GM12878 (cell line): ENCODE data around the gene C1orf35. TPM values are rescaled to one million over a fixed set of nuclear protein-coding genes. Genes with fewer than 3 reads are reported as not detected.

Source experiments
- BHLHE40 ChIP-seq, 2 experiments: fragments of 450-650 bp in 1 of 2; IDR thresholded peaks; 2 replicates each; pipeline ENCODE4 v1.6.1; 2011 to 2017; ENCODE audit warnings: low read depth in 2 of 2, borderline replicate concordance in 1 of 2, improper control_type of control experiment in 1 of 2, low read length in 1 of 2, mild to moderate bottlenecking in 1 of 2
- CHD4 ChIP-seq: fragments of 200-600 bp; sonication (generic); IDR thresholded peaks from 2 replicates; pipeline ENCODE4 v1.6.1; 2016; ENCODE audit warnings: mild to moderate bottlenecking
- JUND ChIP-seq: IDR thresholded peaks from 2 replicates; pipeline ENCODE4 v1.6.1; 2012; ENCODE audit warnings: low read depth, mild to moderate bottlenecking, low read length, improper control_type of control experiment, moderate library complexity
- MEF2B ChIP-seq: fragments of 450-650 bp; IDR thresholded peaks from 2 replicates; pipeline ENCODE4 v1.6.1; 2018; ENCODE audit warnings: mild to moderate bottlenecking, moderate library complexity; ENCODE audit not compliant: partially characterized antibody, poor library complexity, severe bottlenecking
- RELA ChIP-seq: fragments of 450-650 bp; IDR thresholded peaks from 2 replicates; pipeline ENCODE4 v1.8.0; 2014; ENCODE audit warnings: borderline replicate concordance; ENCODE audit not compliant: partially characterized antibody
- SIN3A ChIP-seq: IDR thresholded peaks from 2 replicates; pipeline ENCODE4 v1.6.1; 2012; ENCODE audit warnings: low read depth, low read length, improper control_type of control experiment
- SREBF1 ChIP-seq: IDR thresholded peaks from 2 replicates; pipeline ENCODE4 v1.6.1; 2012; ENCODE audit warnings: mild to moderate bottlenecking, low read length
- TCF7 ChIP-seq: IDR thresholded peaks from 2 replicates; pipeline ENCODE4 v1.6.1; 2014; ENCODE audit warnings: antibody characterized with exemption, borderline replicate concordance
- ZBED1 ChIP-seq: IDR thresholded peaks from 2 replicates; pipeline ENCODE4 v1.6.1; 2016; ENCODE audit warnings: borderline replicate concordance
- polyA plus RNA-seq, 11 experiments: library from polyadenylated mRNA; depleted of rRNA in 4 of 11; unstranded in 6 of 11; stranded (reverse) in 5 of 11; fragments of >200 nt; fragmentation: Nextera tagmentation in 4 of 11; fragmentation: Illumina TruSeq in 1 of 11; extraction: Ambion mirVana in 4 of 11; extraction: Trizol in 1 of 11; gene quantifications; 1 replicate in 1 of 11; 2 replicates in 10 of 11; pipeline versions ENCODE4 v1.2.1 to v1.2.3, GENCODE V29; 2011 to 2016; ENCODE audit warnings: inconsistent platforms in 2 of 11, missing spikeins in 2 of 11, low read depth in 1 of 11
- total RNA-seq, 4 experiments: library from RNA; depleted of rRNA in 3 of 4; stranded (reverse); fragments of >200 nt in 3 of 4; fragmentation: Illumina TruSeq in 1 of 4; extraction: Trizol in 1 of 4; gene quantifications; 2 replicates each; pipeline versions ENCODE4 v1.2.1 to v1.2.3, GENCODE V29; 2013 to 2021
- TF ChIP-seq, protein P1 (sequence below): fragments of 450-650 bp; IDR thresholded peaks from 2 replicates; pipeline ENCODE4 v1.6.1; 2017; ENCODE audit warnings: antibody characterized with exemption, mild to moderate bottlenecking, moderate library complexity
- TF ChIP-seq, protein P2 (sequence below): fragments of 450-650 bp; IDR thresholded peaks from 2 replicates; pipeline ENCODE4 v1.6.1; 2016; ENCODE audit warnings: mild to moderate bottlenecking, moderate library complexity, borderline replicate concordance
- TF ChIP-seq, protein P3 (sequence below): fragments of 450-650 bp; conservative IDR thresholded peaks from 2 replicates; pipeline ENCODE4 v1.6.1; 2017; ENCODE audit warnings: mild to moderate bottlenecking, moderate library complexity
- TF ChIP-seq, protein P4 (sequence below): fragments of 450-650 bp; IDR thresholded peaks from 2 replicates; pipeline ENCODE4 v1.6.1; 2017; ENCODE audit warnings: mild to moderate bottlenecking, moderate library complexity

The C1orf35 gene
- total and polyA plus RNA-seq, 10 of the 15 experiments (the other 5 are each of a cell fraction or from before 2014, with no cell fraction given): 2.5 to 27.0 (median 10.6) TPM

DNA sequence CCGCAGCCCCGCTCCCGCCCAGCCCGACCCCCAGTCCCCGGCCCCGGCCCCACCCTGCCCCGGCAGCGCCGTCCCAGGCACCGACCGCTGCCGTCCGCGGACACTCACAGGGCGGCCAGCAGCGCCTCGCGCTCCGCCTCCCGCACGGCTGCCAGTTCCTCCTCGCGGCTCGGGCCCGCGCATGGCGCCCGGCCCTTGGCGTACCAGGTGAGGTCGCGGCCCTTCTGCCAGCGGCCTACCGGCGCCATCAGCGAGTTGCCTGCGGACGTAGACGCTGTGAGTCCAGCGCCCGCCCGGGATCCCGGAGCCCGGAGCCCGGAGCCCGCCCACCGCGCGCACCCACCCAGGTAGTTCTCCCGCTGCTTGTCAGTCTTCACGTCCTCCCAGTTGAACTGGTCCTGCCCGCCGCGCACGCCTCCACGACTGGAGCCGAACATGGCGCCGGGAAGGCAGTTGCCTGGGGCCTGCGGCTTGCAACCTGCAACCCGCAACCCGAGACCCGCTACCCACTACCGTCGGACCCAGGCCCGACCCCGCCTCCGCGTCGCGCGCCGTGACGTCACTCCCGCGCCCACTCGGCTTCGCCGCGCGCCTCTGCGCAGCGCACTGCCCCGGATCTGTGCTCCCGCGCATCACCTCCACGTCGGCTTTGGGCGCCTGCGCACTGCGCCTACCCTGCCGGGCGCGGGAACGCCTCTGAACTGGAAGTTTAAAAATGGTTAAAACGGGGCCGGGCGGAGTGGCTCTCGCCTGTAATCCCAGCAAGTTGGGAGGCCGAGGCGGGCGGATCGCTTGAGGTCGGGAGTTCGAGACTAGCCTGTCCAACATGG, at the start of gene C1orf35 (continued):
- TF ChIP-seq, protein P1, sequence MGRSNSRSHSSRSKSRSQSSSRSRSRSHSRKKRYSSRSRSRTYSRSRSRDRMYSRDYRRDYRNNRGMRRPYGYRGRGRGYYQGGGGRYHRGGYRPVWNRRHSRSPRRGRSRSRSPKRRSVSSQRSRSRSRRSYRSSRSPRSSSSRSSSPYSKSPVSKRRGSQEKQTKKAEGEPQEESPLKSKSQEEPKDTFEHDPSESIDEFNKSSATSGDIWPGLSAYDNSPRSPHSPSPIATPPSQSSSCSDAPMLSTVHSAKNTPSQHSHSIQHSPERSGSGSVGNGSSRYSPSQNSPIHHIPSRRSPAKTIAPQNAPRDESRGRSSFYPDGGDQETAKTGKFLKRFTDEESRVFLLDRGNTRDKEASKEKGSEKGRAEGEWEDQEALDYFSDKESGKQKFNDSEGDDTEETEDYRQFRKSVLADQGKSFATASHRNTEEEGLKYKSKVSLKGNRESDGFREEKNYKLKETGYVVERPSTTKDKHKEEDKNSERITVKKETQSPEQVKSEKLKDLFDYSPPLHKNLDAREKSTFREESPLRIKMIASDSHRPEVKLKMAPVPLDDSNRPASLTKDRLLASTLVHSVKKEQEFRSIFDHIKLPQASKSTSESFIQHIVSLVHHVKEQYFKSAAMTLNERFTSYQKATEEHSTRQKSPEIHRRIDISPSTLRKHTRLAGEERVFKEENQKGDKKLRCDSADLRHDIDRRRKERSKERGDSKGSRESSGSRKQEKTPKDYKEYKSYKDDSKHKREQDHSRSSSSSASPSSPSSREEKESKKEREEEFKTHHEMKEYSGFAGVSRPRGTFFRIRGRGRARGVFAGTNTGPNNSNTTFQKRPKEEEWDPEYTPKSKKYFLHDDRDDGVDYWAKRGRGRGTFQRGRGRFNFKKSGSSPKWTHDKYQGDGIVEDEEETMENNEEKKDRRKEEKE: no peak
- TF ChIP-seq SREBF1 (no peak), CHD4 (no peak), ZBED1 (no peak), TCF7 (no peak), BHLHE40 (IDR thresholded peaks at IDR 0.05; ENCODE audit: borderline replicate concordance in 1 of 2, low read depth in 2 of 2, low read length in 1 of 2) (peak in 1 of 2 experiments; percentile 71; a peak in 2 of 4 replicates), SIN3A (peak; percentile 79; the same call in 1 of the 2 replicates), MEF2B (no peak), JUND (no peak), RELA (peak; percentile 78)
- TF ChIP-seq, protein P2, sequence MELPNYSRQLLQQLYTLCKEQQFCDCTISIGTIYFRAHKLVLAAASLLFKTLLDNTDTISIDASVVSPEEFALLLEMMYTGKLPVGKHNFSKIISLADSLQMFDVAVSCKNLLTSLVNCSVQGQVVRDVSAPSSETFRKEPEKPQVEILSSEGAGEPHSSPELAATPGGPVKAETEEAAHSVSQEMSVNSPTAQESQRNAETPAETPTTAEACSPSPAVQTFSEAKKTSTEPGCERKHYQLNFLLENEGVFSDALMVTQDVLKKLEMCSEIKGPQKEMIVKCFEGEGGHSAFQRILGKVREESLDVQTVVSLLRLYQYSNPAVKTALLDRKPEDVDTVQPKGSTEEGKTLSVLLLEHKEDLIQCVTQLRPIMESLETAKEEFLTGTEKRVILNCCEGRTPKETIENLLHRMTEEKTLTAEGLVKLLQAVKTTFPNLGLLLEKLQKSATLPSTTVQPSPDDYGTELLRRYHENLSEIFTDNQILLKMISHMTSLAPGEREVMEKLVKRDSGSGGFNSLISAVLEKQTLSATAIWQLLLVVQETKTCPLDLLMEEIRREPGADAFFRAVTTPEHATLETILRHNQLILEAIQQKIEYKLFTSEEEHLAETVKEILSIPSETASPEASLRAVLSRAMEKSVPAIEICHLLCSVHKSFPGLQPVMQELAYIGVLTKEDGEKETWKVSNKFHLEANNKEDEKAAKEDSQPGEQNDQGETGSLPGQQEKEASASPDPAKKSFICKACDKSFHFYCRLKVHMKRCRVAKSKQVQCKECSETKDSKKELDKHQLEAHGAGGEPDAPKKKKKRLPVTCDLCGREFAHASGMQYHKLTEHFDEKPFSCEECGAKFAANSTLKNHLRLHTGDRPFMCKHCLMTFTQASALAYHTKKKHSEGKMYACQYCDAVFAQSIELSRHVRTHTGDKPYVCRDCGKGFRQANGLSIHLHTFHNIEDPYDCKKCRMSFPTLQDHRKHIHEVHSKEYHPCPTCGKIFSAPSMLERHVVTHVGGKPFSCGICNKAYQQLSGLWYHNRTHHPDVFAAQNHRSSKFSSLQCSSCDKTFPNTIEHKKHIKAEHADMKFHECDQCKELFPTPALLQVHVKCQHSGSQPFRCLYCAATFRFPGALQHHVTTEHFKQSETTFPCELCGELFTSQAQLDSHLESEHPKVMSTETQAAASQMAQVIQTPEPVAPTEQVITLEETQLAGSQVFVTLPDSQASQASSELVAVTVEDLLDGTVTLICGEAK: no peak
- TF ChIP-seq, protein P3, sequence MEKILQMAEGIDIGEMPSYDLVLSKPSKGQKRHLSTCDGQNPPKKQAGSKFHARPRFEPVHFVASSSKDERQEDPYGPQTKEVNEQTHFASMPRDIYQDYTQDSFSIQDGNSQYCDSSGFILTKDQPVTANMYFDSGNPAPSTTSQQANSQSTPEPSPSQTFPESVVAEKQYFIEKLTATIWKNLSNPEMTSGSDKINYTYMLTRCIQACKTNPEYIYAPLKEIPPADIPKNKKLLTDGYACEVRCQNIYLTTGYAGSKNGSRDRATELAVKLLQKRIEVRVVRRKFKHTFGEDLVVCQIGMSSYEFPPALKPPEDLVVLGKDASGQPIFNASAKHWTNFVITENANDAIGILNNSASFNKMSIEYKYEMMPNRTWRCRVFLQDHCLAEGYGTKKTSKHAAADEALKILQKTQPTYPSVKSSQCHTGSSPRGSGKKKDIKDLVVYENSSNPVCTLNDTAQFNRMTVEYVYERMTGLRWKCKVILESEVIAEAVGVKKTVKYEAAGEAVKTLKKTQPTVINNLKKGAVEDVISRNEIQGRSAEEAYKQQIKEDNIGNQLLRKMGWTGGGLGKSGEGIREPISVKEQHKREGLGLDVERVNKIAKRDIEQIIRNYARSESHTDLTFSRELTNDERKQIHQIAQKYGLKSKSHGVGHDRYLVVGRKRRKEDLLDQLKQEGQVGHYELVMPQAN: peak; percentile 88
- TF ChIP-seq, protein P4, sequence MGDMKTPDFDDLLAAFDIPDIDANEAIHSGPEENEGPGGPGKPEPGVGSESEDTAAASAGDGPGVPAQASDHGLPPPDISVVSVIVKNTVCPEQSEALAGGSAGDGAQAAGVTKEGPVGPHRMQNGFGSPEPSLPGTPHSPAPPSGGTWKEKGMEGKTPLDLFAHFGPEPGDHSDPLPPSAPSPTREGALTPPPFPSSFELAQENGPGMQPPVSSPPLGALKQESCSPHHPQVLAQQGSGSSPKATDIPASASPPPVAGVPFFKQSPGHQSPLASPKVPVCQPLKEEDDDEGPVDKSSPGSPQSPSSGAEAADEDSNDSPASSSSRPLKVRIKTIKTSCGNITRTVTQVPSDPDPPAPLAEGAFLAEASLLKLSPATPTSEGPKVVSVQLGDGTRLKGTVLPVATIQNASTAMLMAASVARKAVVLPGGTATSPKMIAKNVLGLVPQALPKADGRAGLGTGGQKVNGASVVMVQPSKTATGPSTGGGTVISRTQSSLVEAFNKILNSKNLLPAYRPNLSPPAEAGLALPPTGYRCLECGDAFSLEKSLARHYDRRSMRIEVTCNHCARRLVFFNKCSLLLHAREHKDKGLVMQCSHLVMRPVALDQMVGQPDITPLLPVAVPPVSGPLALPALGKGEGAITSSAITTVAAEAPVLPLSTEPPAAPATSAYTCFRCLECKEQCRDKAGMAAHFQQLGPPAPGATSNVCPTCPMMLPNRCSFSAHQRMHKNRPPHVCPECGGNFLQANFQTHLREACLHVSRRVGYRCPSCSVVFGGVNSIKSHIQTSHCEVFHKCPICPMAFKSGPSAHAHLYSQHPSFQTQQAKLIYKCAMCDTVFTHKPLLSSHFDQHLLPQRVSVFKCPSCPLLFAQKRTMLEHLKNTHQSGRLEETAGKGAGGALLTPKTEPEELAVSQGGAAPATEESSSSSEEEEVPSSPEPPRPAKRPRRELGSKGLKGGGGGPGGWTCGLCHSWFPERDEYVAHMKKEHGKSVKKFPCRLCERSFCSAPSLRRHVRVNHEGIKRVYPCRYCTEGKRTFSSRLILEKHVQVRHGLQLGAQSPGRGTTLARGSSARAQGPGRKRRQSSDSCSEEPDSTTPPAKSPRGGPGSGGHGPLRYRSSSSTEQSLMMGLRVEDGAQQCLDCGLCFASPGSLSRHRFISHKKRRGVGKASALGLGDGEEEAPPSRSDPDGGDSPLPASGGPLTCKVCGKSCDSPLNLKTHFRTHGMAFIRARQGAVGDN: peak; percentile 85
